ENCODE data around the gene ACTC1.
A peak's percentile ranks its signal among the peaks of the same experiment; 100 is the strongest.

ACTC1 gene

DNA sequence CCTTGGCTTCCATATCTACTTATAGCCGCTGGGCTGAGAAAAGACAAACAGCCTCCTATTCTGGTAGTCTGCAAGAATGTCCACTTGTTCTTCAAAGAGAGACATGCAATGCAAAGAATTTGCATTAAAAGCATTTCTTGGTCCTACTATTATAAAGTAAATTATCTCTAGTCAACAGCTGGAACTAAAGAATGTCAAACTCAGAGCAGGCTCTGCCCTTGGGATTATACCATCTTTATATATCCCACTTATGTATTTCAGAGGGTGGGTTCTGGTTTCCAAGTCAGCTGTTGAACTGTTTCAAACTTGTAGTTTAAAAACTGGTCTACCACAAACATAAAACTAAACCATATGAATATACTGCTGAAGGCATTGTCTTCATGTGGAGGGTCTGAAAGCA, 7.0 kb upstream of the ACTC1 start:
- DNase-seq, result no peak

DNA sequence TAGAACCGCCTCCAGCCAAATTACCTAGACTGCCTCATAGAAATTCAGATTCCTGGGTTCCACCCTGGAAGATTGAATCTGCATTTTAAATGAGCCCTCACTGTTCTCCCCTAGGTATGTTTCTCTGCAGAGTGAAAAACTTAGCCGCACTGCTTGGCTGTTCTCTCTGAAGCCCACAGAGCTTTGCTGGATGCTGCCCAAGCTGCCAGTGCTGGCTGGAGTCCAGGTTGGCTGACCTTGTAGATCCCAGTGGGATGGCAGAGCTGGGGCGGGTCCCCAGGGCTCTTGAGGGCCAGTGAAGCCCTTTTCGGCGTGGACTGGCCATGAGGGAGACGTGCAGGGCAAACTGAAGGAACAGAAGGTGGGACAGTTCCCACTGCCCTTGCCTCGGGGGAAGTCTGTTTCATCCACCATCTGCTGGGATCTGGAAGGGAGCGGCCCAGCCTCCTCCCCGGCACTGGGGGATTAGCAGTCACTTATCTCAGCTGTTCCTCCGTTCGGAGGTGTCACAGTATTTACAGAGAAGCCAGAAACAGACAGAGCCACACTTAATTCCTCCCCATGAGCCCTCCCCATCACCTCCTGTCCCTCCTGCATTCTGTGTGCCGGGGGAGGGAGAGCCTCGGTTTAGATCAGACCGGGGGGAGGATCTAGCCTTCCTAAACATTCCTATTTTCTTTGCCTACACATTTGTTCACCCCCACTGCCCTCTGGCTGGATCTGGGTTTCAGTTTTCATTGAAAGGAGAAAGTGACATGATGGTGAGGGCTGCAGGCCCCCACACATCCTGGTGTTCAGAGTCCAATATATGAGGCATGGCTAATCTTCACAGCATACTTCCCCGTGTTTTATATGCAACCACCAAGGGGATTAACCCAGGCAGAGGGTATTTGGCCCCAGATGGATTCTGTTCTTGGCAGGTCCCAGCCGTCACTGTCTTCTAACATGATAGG, 4.1 kb upstream of the ACTC1 start:
- peak in 20 of 58 donors; percentile 2 to 58 (median 14) for DNase-seq

DNA sequence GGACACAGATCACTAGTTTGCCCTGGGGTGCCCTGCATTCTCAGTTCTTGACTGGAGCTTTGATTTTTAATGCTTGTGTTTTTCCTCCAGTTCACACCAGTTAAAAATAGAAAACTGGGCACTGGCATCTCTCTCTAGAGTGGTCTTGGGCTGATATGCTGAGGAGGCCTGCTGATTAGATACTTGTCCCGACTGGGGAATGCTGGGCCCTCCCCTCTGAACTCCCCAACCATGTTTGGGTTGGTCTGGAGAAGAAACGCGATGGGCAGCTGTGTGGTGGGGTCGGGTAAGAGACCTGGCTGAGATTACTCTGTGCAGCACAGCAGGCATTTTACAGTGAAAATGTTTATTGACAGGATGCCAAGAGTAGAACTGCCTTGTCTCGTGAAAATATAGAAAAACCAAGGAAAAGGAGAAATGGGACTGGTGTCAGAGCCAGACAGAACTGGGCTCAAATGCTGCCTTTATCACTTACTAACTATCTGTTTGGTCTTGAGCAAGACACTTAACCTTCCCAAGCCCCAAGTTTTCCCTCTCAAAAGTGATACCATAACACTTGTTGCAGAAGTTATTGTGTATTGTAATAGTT, 1.6 kb upstream of the ACTC1 start:
- no peak for DNase-seq

DNA sequence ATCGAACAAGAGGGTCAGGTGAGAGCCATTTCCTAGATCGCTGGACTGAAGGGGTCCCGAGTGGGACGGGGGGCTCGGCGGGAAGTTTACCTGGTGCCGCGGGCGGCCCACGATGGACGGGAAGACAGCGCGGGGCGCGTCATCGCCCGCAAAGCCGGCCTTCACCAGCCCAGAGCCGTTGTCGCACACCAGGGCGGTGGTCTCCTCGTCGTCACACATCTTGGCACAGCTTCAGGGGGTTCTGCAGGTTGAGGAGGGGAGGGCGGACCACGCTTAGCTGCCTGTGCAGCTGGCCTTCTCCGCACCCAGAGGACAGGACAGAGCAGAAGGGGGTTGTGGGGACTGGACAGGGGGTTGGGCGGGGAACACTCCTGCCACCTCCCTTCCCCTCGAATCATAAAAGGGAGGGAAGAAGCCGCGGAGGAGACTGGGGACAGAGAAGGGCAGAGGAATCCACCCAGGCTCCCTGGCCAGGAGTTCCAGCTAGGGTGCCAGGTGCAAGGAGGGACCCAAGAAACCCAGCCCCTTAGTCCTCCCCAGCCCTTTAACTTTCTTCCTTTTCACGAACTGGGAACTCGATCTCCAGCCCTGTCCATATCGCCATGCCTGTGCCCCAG, 651 bp downstream of the ACTC1 start:
- DNase-seq, result no peak

DNA sequence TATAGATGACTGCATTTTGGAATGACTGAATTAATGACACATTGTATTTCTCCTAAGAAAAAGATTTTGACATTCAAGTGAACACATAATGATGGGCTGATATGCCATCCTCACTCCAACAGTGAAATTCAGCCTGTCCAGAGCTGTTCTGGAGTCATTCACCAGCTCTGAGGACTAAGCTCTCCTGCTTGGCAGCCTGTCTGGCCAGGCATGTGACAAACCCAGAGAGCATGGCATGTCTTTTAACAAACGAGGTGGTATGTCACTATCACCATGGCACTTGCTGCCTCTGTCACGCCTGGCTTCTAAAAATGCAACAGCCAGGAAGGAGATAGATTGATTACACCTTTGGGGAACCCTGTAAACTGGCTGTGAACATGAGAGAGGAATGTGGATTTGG, 1.4 kb downstream of the ACTC1 start:
- no peak for DNase-seq

DNA sequence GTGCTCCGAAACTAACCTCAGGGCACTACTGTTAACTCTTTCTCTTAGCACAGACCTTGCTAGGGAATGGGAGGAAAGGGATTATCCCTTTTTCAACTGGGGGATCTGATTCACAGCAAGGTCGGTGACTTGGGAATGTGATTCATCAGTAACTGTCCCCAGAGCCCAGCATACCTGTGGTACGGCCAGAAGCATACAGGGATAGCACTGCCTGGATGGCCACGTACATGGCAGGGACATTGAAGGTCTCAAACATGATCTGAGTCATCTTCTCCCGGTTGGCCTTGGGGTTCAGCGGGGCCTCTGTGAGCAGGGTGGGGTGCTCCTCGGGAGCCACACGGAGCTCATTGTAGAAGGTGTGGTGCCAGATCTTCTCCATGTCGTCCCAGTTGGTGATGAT, 2.3 kb downstream of the ACTC1 start:
- no peak for DNase-seq

DNA sequence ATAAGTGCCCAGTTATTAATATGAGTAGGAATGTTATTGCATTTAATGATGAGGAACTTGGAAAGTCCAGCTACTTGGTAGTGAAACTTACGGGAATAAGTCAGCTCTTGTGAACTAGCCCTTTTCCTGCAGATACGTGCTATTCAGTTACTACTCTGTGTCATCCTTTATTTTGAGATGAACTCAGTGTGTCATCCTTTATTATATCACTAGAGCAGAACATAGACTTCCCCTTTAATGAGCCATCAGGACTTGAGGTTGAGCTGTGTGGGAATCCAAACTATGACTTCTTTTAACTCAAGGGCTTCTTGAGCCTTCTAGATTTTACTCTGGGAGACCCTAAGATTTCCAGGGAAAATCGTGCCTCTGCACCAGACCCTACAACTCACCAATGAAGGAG, 3.6 kb downstream of the ACTC1 start:
- no peak for DNase-seq

DNA sequence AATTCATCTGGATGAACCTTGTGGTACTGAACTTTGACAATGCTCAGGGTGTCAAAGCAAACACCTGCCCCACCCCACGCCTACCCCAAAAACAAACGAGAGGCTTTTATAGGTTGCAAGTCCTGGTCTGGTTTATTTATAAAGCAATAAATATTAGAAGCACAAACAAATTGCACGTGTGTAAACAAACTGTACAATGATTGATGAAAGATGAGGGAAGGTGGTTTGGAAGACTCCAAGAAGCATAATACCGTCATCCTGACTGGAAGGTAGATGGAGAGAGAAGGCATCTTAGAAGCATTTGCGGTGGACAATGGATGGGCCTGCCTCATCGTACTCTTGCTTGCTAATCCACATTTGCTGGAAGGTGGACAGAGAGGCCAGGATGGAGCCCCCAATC, 5.2 kb downstream of the ACTC1 start:
- DNase-seq, result no peak

DNA sequence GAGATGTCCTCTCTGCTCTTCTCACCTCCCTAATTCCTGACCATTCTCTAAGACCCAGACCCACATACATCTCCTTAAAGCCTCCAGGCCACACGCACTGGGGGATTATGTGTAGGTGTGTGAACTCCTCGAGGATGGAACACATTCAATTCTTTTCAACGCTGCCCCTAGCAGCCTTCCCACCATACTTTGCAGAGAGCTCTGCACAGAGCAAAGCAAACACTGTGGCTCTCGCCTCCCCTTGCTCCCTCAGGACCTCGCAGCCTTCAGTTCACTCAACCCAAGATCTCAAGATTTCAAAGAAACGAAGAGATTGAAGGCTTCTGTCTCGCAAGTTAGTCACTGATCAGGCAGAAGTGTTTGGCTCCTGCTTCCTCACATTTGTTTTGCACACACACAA, 6.0 kb downstream of the ACTC1 start:
- no peak for DNase-seq

DNA sequence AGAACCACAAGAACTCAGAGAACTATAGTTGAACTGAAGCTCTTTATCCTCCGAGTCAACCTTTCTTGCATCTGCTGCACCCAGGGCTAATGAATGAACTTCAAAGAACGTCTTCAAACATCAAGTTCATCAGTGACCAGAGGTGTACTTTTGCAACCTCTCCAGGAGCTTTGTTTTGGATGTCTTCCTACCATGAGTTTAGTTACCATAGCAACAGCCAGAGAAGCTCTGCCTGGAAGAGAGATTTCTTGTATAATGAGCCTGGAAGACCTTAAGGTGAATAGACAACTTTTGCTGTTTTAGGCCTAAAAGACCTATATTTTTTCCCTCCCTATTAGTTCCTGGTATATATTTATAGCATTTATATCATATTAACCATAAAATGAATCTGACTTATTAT, 9.1 kb downstream of the ACTC1 start:
- DNase-seq, result no peak

DNA sequence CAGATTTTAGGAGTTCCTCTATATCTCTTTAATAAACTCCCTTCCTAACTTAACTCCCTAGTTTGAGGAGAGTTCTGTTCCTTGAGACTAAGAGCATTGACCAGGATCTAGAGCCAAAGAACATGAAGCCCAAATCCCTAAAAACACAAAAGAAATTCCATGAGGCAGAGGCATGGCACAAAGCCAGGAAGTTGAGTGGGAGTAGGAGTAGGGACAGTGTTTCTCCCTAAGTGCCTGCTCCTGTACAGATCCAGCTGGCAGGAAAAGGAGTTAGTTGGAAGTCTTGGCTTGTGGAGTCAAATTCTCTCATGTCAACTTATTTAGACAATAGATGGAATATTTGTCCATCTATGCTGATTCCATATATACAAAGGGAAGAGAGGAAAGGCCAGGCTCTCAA, 11.4 kb downstream of the ACTC1 start:
- no peak for DNase-seq

DNA sequence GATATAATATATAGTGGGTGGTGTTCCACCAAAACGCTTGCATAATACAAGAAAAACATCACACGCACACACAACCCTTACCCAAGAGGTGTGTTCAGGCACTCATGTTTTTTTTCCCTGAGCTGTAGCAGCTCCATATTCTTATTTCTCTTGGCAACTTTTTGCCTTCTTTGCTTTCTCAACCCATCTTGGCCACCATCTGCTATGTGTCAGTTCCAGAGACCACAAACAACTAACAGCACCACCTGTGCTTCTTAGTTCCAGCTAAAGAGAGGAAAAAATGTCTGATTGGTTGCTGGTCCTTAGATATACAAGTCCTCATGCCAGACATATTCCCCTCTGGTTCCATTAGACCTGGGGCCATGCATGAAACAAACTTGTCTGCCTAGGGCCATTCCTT, 11.9 kb downstream of the ACTC1 start:
- no peak for DNase-seq

DNA sequence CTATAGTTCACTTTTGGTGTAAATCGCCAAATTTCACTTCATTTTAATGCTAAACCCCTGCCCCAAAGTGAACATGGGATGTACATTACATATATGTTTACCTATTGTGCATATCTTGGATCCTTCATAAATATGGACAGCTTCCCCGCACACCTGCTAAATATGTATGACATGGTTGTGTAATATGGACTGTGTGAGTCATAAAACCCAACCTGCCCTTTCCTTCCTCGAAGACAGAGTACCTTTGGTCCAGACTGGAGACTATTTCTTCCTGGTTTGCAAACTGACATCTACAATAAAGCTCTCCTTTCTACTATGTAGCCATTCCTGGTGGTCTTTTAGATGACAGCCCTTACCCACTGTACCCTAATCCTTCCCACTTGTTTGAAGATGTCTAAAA, 12.4 kb downstream of the ACTC1 start:
- no peak for DNase-seq

DNA sequence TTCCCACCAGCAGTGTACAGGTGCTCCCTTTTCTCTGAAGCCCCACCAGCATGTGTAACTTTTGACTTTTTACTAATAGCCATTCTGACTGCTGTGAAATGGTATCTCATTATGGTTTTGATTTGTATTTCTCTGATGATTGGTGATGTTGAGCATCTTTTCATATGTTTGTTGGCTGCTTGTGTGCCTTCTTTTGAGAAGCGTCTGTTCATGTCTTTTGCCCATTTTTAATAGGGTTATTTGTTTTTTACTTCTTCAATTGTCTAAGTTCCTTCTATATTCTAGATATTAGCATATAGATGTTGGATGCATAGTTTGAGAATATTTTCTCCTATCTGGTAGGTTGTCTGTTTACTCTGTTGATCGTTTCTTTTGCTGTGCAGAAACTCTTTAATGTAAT, 14.6 kb downstream of the ACTC1 start:
- no peak for DNase-seq

DNA sequence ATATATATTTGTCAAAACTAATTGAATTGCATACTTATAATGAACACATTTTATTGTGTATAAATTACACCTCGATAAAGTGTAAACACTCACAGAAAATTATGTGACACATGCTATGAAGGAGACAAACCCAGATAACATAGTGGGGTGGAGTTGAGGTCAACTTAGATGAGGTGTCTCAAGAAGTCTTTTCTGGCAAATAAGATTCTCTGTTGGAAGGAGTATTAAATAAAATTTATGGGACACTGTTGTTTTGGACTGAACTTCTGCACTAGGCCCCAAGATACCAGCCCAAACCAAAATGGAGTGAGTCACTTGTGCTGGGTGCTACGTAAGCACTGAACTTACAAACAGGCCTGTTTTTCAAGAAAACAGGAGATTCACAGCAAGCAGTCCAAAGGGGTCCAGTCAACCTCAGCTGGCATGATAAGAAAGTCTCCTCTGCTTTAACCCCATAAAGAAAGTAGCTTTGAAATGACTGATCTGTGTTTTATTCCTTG, 18.7 kb downstream of the ACTC1 start:
- no peak for DNase-seq

DNA sequence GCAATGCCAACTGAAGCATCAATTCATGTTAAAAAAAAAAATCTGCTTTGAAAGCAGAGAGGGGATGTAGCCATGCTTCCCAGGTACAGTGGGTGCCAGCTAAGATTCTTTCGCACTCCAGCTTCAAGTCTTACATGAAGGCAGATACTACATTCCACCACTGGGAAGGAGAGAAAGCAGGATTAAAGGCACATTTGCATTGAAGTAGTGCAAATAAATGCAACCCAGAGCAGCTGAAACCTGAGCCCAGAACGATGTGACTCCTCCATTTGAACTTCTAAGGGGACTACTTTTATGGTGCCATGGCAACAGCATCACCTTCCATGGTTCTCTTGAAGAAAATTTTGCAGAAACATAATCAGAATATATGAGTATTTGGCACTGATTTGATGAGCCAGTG, 21.4 kb downstream of the ACTC1 start:
- DNase-seq, result no peak

DNA sequence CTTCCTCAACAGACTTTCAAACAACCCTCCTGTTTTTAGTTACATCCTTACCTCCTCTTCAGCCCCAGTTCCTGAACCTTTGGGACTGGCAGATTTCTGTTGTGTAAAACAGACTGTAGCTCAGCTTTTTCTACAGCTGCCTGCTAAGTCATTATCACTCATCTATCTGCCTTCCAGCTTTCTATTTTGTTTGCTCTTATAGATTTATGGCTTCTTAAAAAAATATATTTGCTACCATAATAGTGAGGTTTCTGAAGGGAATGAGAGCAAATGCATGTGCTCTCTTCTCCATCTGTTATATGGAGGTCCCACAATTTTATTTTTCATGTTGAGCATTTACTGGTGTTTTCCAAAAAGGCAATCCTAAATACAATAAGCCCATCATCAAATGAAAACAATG, 22.3 kb downstream of the ACTC1 start:
- no peak for DNase-seq

DNA sequence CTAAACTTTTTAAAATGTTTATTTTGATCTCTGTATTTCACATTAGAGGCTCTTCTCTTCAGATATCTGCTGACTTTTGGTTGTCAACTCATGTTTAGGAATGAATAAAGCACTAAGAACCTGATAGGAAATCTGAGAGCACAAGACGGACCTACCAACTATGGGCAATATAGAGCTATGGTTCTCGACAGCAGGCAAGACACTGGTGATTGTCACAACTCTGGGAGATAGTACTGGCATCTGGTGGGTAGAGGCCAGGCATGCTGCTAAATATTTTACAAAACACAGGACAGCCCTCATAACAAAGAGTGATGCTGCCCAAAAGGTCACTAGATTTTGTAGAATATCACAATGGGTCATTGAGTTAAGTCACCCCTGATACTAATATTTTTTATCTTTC, 23.0 kb downstream of the ACTC1 start:
- DNase-seq, result no peak

DNA sequence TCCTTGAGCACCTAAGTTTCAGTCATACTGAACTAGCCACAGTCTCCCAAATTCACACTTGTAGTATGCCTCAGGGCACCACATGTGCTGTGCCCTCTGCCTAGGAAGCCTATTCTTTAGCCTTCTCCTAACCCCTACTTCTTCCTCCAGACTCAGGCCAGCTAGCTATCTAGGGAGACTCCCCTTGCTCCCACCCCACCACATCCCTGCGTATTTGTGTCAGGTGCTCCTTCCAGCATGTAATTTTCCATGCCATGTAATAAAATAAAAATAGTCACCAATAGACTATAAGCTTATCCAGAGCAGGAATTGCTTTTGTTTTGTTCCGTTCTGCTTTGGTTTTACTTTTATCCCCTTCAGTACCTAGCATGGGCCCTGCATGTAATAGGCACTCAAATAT, 25.6 kb downstream of the ACTC1 start:
- DNase-seq, result no peak

DNA sequence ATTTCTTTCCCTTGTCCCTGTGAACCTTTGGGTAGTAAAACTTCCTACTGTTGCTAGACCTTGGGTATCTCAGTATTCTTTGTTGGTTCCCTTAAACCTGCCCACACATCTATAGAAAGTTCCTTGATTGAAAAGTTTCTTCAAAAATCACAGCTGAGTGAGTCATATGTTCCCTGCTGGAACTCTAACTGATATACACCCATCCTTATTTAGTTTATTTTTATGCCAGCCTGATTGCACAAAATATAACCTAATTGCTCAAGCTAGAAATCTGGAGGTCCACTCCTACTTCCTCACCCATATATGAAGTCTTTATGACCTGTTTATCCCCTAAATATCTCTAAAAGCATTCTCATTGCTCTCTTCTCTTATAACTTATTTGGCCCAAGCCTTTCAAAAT, 26.8 kb downstream of the ACTC1 start:
- DNase-seq, result no peak

DNA sequence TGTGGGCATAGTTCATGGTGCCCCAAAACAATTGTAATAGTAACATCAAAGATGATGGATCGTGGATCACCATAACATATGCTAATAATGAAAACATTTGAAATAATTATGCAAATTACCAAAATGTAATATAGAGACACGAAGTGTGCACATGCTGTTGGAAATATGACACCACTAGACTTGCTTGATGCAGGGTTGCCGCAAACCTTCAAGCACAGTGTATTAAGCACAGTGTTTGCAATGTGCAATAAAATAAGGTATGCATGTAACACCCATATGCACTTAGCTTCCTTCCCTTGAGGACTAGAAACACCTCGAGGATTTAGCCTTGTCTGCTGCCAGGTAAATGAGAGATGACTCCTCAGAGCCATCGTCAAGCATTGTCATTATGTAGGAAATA, 29.6 kb downstream of the ACTC1 start:
- DNase-seq, result no peak

DNA sequence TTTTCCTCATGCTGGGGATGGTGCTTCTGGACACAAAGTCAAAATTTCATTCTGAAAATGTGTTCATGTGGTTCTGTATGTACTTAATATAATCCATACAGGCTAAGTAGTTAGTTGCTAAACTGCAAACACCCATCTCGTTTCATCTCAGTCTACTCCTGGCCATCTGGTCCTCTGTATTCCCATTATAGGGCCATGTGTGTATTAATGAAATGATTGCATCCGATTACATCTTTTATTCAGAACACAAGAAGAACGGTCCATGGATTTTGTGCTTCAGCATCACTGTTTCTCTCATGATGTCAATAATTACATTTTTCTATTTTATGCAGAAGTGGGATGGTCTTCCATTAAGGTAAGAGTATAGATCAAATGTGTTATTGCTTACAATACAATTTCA, 34.4 kb downstream of the ACTC1 start:
- no peak for DNase-seq

DNA sequence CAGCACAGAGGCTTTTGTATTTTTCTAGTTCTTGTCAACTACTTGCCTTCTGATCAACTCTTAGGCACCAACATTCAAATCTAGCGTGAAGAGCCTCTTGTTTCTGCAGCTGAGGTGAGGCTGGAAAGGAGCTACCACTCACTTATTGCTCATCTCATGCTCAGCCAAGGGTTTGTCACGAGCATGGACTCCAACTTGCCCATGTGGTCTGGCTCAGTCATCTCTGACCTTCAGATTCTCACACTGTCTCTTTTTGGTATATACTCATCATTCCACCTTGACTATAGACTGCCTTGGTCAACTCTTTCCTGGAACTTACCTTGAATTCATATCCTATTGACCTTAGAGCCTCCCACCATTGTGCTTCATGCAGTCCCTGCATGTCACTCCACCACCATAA, 35.4 kb downstream of the ACTC1 start:
- DNase-seq, result no peak
